CD14-positive monocyte (primary cell): ENCODE data around the gene CEP112. TPM values are rescaled to one million over a fixed set of nuclear protein-coding genes. Genes with fewer than 3 reads are reported as not detected.

ENCODE experiments used
- DNase-seq, 3 donors: peaks; one replicate each; pipeline ENCODE4 v3.0.0-alpha.2; 2011 to 2022
- H2AFZ ChIP-seq: 2 replicates; pipeline ENCODE4 v1.6.0; 2012; ENCODE audit warnings: mild to moderate bottlenecking, low read depth, low read length, inconsistent platforms; ENCODE audit not compliant: insufficient read depth, poor library complexity, severe bottlenecking
- H3K27ac ChIP-seq, 2 donors: 1 replicate in 1 of 2; 2 replicates in 1 of 2; pipeline ENCODE4 v1.5.1; 2012 to 2013; ENCODE audit warnings: low read length in 2 of 2, control low read depth in 1 of 2, inconsistent platforms in 1 of 2, low read depth in 1 of 2, mild to moderate bottlenecking in 1 of 2
- H3K27me3 ChIP-seq, 2 donors: one replicate each; pipeline versions ENCODE4 v1.6.0 to v1.6.1; 2011 to 2013; ENCODE audit warnings: low read length in 2 of 2; ENCODE audit not compliant: control insufficient read depth in 2 of 2, insufficient read depth in 2 of 2
- H3K36me3 ChIP-seq, 2 donors: replicated peaks in 1 of 2; 1 replicate in 1 of 2; 2 replicates in 1 of 2; pipeline versions ENCODE4 v1.5.1 to v1.6.1; 2012 to 2013; ENCODE audit warnings: low read length in 2 of 2, control low read depth in 1 of 2, inconsistent platforms in 1 of 2, mild to moderate bottlenecking in 1 of 2; ENCODE audit not compliant: insufficient read depth in 2 of 2, control insufficient read depth in 1 of 2
- H3K4me1 ChIP-seq, 2 donors: 1 replicate in 1 of 2; 2 replicates in 1 of 2; pipeline versions ENCODE4 v1.5.1 to v1.6.1; 2012 to 2013; ENCODE audit warnings: low read length in 2 of 2, control low read depth in 1 of 2, inconsistent platforms in 1 of 2, mild to moderate bottlenecking in 1 of 2, moderate library complexity in 1 of 2; ENCODE audit not compliant: insufficient read depth in 2 of 2, control insufficient read depth in 1 of 2
- H3K4me2 ChIP-seq: replicated peaks from 2 replicates; pipeline ENCODE3; 2012; ENCODE audit warnings: low read length, moderate library complexity, mild to moderate bottlenecking; ENCODE audit not compliant: poor library complexity, severe bottlenecking; ENCODE audit errors: extremely low read depth
- H3K4me3 ChIP-seq, 3 experiments: fragments of 200-600 bp in 1 of 3; sonication (generic) in 1 of 3; replicated peaks in 1 of 3; 1 replicate in 2 of 3; 2 replicates in 1 of 3; pipeline ENCODE4 v1.5.1; 2011 to 2013; ENCODE audit warnings: low read length in 3 of 3, mild to moderate bottlenecking in 3 of 3, control low read depth in 2 of 3, low read depth in 2 of 3, inconsistent platforms in 1 of 3, moderate library complexity in 1 of 3
- H3K79me2 ChIP-seq: 2 replicates; pipeline ENCODE4 v1.6.0; 2012; ENCODE audit warnings: mild to moderate bottlenecking, control low read depth, inconsistent platforms, low read length, moderate library complexity; ENCODE audit not compliant: insufficient read depth
- H3K9ac ChIP-seq: 2 replicates; pipeline ENCODE4 v1.6.0; 2017; ENCODE audit warnings: low read length, mild to moderate bottlenecking; ENCODE audit not compliant: insufficient read depth, poor library complexity, severe bottlenecking
- H3K9me3 ChIP-seq, 2 donors: replicated peaks in 1 of 2; 1 replicate in 1 of 2; 2 replicates in 1 of 2; pipeline versions ENCODE4 v1.5.1 to v1.6.1; 2012 to 2013; ENCODE audit warnings: low read length in 2 of 2, control low read depth in 1 of 2; ENCODE audit not compliant: control insufficient read depth in 1 of 2, insufficient read depth in 1 of 2
- H4K20me1 ChIP-seq: 2 replicates; pipeline ENCODE4 v1.6.0; 2012; ENCODE audit warnings: mild to moderate bottlenecking, low read length, control low read depth, moderate library complexity; ENCODE audit not compliant: insufficient read depth
- H3K27ac Mint-ChIP-seq, 7 donors: one replicate each; pipeline ENCODE4 v1.8.0; 2020; ENCODE audit warnings: mild to moderate bottlenecking in 7 of 7, mixed read lengths in 7 of 7, moderate library complexity in 6 of 7, inconsistent platforms in 2 of 7
- H3K27me3 Mint-ChIP-seq, 3 donors: one replicate each; pipeline ENCODE4 v1.8.0; 2021 to 2022; ENCODE audit warnings: low read depth in 3 of 3, mild to moderate bottlenecking in 3 of 3, mixed read lengths in 3 of 3, moderate library complexity in 3 of 3, inconsistent platforms in 1 of 3
- H3K36me3 Mint-ChIP-seq, 2 donors: one replicate each; pipeline ENCODE4 v1.8.0; 2020; ENCODE audit warnings: mixed read lengths in 2 of 2, inconsistent platforms in 1 of 2, mild to moderate bottlenecking in 1 of 2
- H3K4me1 Mint-ChIP-seq: one replicate; pipeline ENCODE4 v1.8.0; 2020; ENCODE audit warnings: mild to moderate bottlenecking, mixed read lengths
- H3K4me3 Mint-ChIP-seq, 2 donors: one replicate each; pipeline ENCODE4 v1.8.0; 2020; ENCODE audit warnings: mild to moderate bottlenecking in 2 of 2, mixed read lengths in 2 of 2, moderate library complexity in 1 of 2
- H3K9me3 Mint-ChIP-seq, 7 donors: one replicate each; pipeline ENCODE4 v1.8.0; 2020 to 2022; ENCODE audit warnings: mixed read lengths in 7 of 7, mild to moderate bottlenecking in 6 of 7, moderate library complexity in 6 of 7, inconsistent platforms in 2 of 7
- WGBS: methylation state at CpG from one replicate; pipeline ENCODE4 v1.1.5; 2013; ENCODE audit warnings: missing lambda C conversion rate; ENCODE audit not compliant: insufficient coverage; 5-methylcytosine and 5-hydroxymethylcytosine counted together
- intact Hi-C, 2 donors: fragments of 100-400 bp; cut with micrococcal nuclease; formaldehyde crosslinking; loops; one replicate each; pipeline versions ENCODE4 v1.15.0 to v1.15.1; 2023
- polyA plus RNA-seq, 3 donors: library from polyadenylated mRNA; depleted of rRNA in 1 of 3; unstranded in 2 of 3; stranded (reverse) in 1 of 3; fragments of 300-500 nt in 2 of 3; fragments of >200 nt in 1 of 3; fragmentation: Illumina TruSeq in 2 of 3; gene quantifications; 1 replicate in 2 of 3; 2 replicates in 1 of 3; pipeline ENCODE4 v1.2.3, GENCODE V29; 2012 to 2021
- TF ChIP-seq, protein P1 (sequence below): fragments of 200-600 bp; IDR thresholded peaks from one replicate; pipeline ENCODE4 v1.8.0; 2022; ENCODE audit warnings: antibody characterized with exemption, mild to moderate bottlenecking

Gene CEP112
- polyA plus RNA-seq, 3 donors, result 0.10 TPM; not detected in 2

DNA sequence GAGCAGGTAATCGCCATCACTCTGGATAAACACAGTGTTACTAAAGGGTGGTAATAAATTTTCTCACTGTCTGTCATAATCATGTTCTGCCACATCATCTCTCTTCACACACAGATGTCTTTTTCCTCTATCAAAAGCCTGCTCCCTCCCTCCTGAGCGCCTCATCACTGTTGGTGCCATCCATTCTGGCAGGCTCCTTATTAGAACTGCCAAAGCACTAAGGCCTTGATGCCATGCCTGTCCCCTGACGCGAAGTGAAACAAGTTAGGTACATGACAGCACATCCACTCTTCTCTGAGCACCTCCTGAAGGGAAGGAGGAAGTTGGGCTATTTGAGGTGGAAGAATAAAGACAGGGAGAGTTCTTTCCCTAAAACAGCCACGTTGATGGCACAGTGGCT is 592.3 kb downstream of the CEP112 start:
- H2AFZ ChIP-seq, result no peak overlapping the region
- peaks cover 0 to 11% (median 3%) of the 10 kb centered on the region in 7 donors for H3K9me3 Mint-ChIP-seq
- no peaks in the 10 kb centered on the region for H3K36me3 Mint-ChIP-seq
- H3K27me3 Mint-ChIP-seq, result peaks cover 3 to 6% (median 4%) of the 10 kb centered on the region in 3 donors
- TF ChIP-seq, protein P1, sequence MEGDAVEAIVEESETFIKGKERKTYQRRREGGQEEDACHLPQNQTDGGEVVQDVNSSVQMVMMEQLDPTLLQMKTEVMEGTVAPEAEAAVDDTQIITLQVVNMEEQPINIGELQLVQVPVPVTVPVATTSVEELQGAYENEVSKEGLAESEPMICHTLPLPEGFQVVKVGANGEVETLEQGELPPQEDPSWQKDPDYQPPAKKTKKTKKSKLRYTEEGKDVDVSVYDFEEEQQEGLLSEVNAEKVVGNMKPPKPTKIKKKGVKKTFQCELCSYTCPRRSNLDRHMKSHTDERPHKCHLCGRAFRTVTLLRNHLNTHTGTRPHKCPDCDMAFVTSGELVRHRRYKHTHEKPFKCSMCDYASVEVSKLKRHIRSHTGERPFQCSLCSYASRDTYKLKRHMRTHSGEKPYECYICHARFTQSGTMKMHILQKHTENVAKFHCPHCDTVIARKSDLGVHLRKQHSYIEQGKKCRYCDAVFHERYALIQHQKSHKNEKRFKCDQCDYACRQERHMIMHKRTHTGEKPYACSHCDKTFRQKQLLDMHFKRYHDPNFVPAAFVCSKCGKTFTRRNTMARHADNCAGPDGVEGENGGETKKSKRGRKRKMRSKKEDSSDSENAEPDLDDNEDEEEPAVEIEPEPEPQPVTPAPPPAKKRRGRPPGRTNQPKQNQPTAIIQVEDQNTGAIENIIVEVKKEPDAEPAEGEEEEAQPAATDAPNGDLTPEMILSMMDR, result no peak
- H3K4me3 Mint-ChIP-seq, result no peak overlapping the region
- no peaks in the 10 kb centered on the region for H3K4me1 ChIP-seq
- no peak overlapping the region for H3K27ac Mint-ChIP-seq
- no peaks in the 10 kb centered on the region for H3K4me1 Mint-ChIP-seq
- H3K4me2 ChIP-seq, result no peak overlapping the region
- no peaks in the 10 kb centered on the region for H3K9me3 ChIP-seq
- H4K20me1 ChIP-seq, result no peaks in the 10 kb centered on the region
- peaks cover 0 to 2% of the 10 kb centered on the region in 2 donors for H3K27me3 ChIP-seq
- H3K4me3 ChIP-seq, result no peak overlapping the region
- no peak overlapping the region for H3K9ac ChIP-seq
- H3K27ac ChIP-seq, result no peak overlapping the region
- 66% methylated on average over 2 of the region's 5 CpGs for WGBS
- intact Hi-C loops, result no loop called here
- H3K79me2 ChIP-seq, result no peaks in the 10 kb centered on the region
- DNase-seq, result no peak
- no peaks in the 10 kb centered on the region for H3K36me3 ChIP-seq

DNA sequence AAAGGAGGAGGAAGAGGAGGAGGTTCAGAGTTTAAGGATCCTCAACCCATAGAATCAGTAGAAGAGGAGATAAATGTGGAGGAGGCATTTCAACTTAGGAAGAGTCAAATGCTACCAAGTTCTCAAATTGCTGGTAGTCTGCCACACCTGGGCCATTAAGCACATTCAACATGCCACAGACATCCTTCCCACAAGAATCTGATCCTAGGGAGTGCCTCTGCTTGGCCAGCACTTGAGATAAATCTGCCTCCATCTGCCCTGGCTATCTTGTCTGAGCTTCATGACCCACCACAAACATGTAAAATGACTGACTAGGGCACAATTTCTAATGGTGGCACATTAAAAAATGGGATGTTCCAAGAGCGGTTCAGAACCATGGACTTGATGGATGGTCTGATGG is 593.2 kb downstream of the CEP112 start:
- H3K4me1 Mint-ChIP-seq, result peaks cover 4% of the 10 kb centered on the region
- H3K36me3 Mint-ChIP-seq, result no peaks in the 10 kb centered on the region
- H3K9me3 Mint-ChIP-seq, result peaks cover 0 to 9% (median 3%) of the 10 kb centered on the region in 7 donors
- Histone ChIP-seq H3K36me3 (no peaks in the 10 kb centered on the region), H4K20me1 (no peaks in the 10 kb centered on the region), H3K27me3 (peaks cover 0 to 11% of the 10 kb centered on the region in 2 donors), H3K9me3 (no peaks in the 10 kb centered on the region), H3K4me3 (no peak overlapping the region), H3K79me2 (no peaks in the 10 kb centered on the region), H3K9ac (no peak overlapping the region), H3K4me2 (no peak overlapping the region), H3K4me1 (no peaks in the 10 kb centered on the region), H2AFZ (no peak overlapping the region), H3K27ac (no peak overlapping the region)
- peaks cover 11 to 15% (median 12%) of the 10 kb centered on the region in 3 donors for H3K27me3 Mint-ChIP-seq
- no CpG with 5 or more reads among the region's 1 CpG for WGBS
- H3K27ac Mint-ChIP-seq, result no peak overlapping the region
- intact Hi-C loops, result no loop called here
- TF ChIP-seq, protein P1, result no peak
- H3K4me3 Mint-ChIP-seq, result no peak overlapping the region
- DNase-seq, result no peak
